CD4-positive, alpha-beta T cell (primary cell): ENCODE data around the gene CKMT2. TPM values are rescaled to one million over a fixed set of nuclear protein-coding genes. Genes with fewer than 3 reads are reported as not detected.

Experiments used
- ATAC-seq: fragments of 200-7000 bp; cut with Tn5 transposase; one replicate; pipeline ENCODE4 v1.10.0; 2022; ENCODE audit warnings: mild to moderate bottlenecking; ENCODE audit not compliant: poor library complexity
- CTCF ChIA-PET: fragments of 350-600 bp; sonication (Branson Sonifier 250); formaldehyde crosslinking; loops from one replicate; lab custom pipeline; 2021; ENCODE audit warnings: antibody characterized with exemption, inconsistent platforms; lab: Charles Lee
- POLR2A ChIA-PET: fragments of 350-600 bp; sonication (Branson Sonifier 250); formaldehyde crosslinking; loops from one replicate; lab custom pipeline; 2021; ENCODE audit warnings: antibody characterized with exemption, inconsistent platforms; lab: Charles Lee
- DNase-seq, 14 experiments: peaks; one replicate each; pipeline ENCODE4 v3.0.0-alpha.2; 2013 to 2020; ENCODE audit warnings: mixed read lengths in 2 of 14
- H3K27ac ChIP-seq, 2 donors: one replicate each; pipeline versions ENCODE4 v1.5.1 to v1.7.0; 2013; ENCODE audit warnings: low read length in 2 of 2, low read depth in 1 of 2, mild to moderate bottlenecking in 1 of 2
- H3K27me3 ChIP-seq, 2 experiments: 1 replicate in 1 of 2; 2 replicates in 1 of 2; pipeline versions ENCODE4 v1.6.1 to v1.7.0; 2013; ENCODE audit warnings: low read length in 2 of 2, control low read depth in 1 of 2, mild to moderate bottlenecking in 1 of 2, moderate library complexity in 1 of 2; ENCODE audit not compliant: insufficient read depth in 2 of 2, control insufficient read depth in 1 of 2
- H3K36me3 ChIP-seq: one replicate; pipeline ENCODE4 v1.6.1; 2013; ENCODE audit warnings: low read length, control low read depth; ENCODE audit not compliant: insufficient read depth
- H3K4me1 ChIP-seq: one replicate; pipeline ENCODE4 v1.6.1; 2013; ENCODE audit warnings: low read length, control low read depth; ENCODE audit not compliant: insufficient read depth
- H3K4me3 ChIP-seq: one replicate; pipeline ENCODE4 v1.5.1; 2013; ENCODE audit warnings: mild to moderate bottlenecking, low read length, moderate library complexity
- H3K9me3 ChIP-seq, 2 experiments: 1 replicate in 1 of 2; 2 replicates in 1 of 2; pipeline versions ENCODE4 v1.6.1 to v1.7.0; 2013; ENCODE audit warnings: low read length in 2 of 2, mild to moderate bottlenecking in 2 of 2, control low read depth in 1 of 2, moderate library complexity in 1 of 2; ENCODE audit not compliant: control insufficient read depth in 1 of 2, insufficient read depth in 1 of 2
- H3K27ac Mint-ChIP-seq: one replicate; pipeline ENCODE4 v1.8.0; 2020; ENCODE audit warnings: mixed read lengths
- H3K27me3 Mint-ChIP-seq: one replicate; pipeline ENCODE4 v1.8.0; 2021; ENCODE audit warnings: mixed read lengths
- H3K36me3 Mint-ChIP-seq: one replicate; pipeline ENCODE4 v1.8.0; 2021; ENCODE audit warnings: low read depth, mixed read lengths
- H3K4me1 Mint-ChIP-seq: one replicate; pipeline ENCODE4 v1.8.0; 2021; ENCODE audit warnings: low read depth, mixed read lengths
- H3K4me3 Mint-ChIP-seq: one replicate; pipeline ENCODE4 v1.8.0; 2020; ENCODE audit warnings: mild to moderate bottlenecking, mixed read lengths
- H3K9me3 Mint-ChIP-seq: one replicate; pipeline ENCODE4 v1.8.0; 2020; ENCODE audit warnings: mixed read lengths
- CTCF ChIP-seq: fragments of 200-600 bp; IDR thresholded peaks from one replicate; pipeline ENCODE4 v1.8.0; 2022; ENCODE audit warnings: antibody characterized with exemption, mild to moderate bottlenecking
- intact Hi-C, 2 experiments: fragments of 100-400 bp; cut with DNase I in 1 of 2; cut with micrococcal nuclease in 1 of 2; formaldehyde crosslinking; loops; one replicate each; pipeline versions ENCODE4 v1.15.1 to v1.9.0; 2023 to 2025; cut with DNase I, micrococcal nuclease
- total RNA-seq, 174 experiments: library from RNA in 2 of 174; stranded (reverse) in 2 of 174; gene quantifications; one replicate each; pipeline ENCODE4 v1.2.3 and lab custom pipeline; 2021 to 2026

Gene CKMT2
- total RNA-seq, 2 experiments from 2014 or later, result 0.17 to 0.27 TPM

GRCh38 chr5:81216152-81216551 is 17.0 kb upstream of the CKMT2 start:
- no peak overlapping the region for H3K27ac ChIP-seq
- intact Hi-C loops, result no loop called here
- H3K9me3 ChIP-seq, result no peaks in the 10 kb centered on the region
- no peaks in the 10 kb centered on the region for H3K4me1 ChIP-seq
- Mint-ChIP-seq H3K27me3 (no peaks in the 10 kb centered on the region), H3K9me3 (no peaks in the 10 kb centered on the region), H3K27ac (no peak overlapping the region), H3K4me3 (no peak overlapping the region), H3K36me3 (peaks cover 90% of the 10 kb centered on the region), H3K4me1 (no peaks in the 10 kb centered on the region)
- ChIA-PET POLR2A (no interaction called here), CTCF (no interaction called here)
- no peak overlapping the region for H3K4me3 ChIP-seq
- peaks cover 33% of the 10 kb centered on the region for H3K36me3 ChIP-seq
- no peaks in the 10 kb centered on the region for H3K27me3 ChIP-seq
- no peak for TF ChIP-seq CTCF
- ATAC-seq (no peak), DNase-seq (no peak)

- Histone ChIP-seq H3K27ac (no peak overlapping the region), H3K4me1 (no peaks in the 10 kb centered on the region), H3K27me3 (no peaks in the 10 kb centered on the region), H3K4me3 (no peak overlapping the region), H3K9me3 (no peaks in the 10 kb centered on the region), H3K36me3 (peaks cover 26% of the 10 kb centered on the region)
- ChIA-PET CTCF (no interaction called here), POLR2A (no interaction called here)
- H3K27me3 Mint-ChIP-seq, result no peaks in the 10 kb centered on the region
- no peak for TF ChIP-seq CTCF
- no peak overlapping the region for H3K4me3 Mint-ChIP-seq
- no peaks in the 10 kb centered on the region for H3K9me3 Mint-ChIP-seq
- intact Hi-C loops, result no loop called here
- H3K4me1 Mint-ChIP-seq, result no peaks in the 10 kb centered on the region
- H3K27ac Mint-ChIP-seq, result no peak overlapping the region
- no peak for ATAC-seq
- H3K36me3 Mint-ChIP-seq, result peaks cover 75% of the 10 kb centered on the region
- DNase-seq, result no peak
Observed at GRCh38 chr5:81219389-81219788, 13.7 kb upstream of the CKMT2 start.

- Mint-ChIP-seq H3K4me1 (no peaks in the 10 kb centered on the region), H3K4me3 (no peak overlapping the region), H3K27ac (no peak overlapping the region), H3K36me3 (peaks cover 78% of the 10 kb centered on the region), H3K9me3 (no peaks in the 10 kb centered on the region), H3K27me3 (no peaks in the 10 kb centered on the region)
- H3K4me3 ChIP-seq, result no peak overlapping the region
- H3K9me3 ChIP-seq, result no peaks in the 10 kb centered on the region
- H3K27ac ChIP-seq, result no peak overlapping the region
- CTCF ChIA-PET, result no interaction called here
- ATAC-seq (no peak), DNase-seq (no peak)
- intact Hi-C loops, result no loop called here
- POLR2A ChIA-PET, result no interaction called here
- TF ChIP-seq CTCF, result no peak
- no peaks in the 10 kb centered on the region for H3K27me3 ChIP-seq
- H3K36me3 ChIP-seq, result peaks cover 20% of the 10 kb centered on the region
- no peaks in the 10 kb centered on the region for H3K4me1 ChIP-seq
Observed at GRCh38 chr5:81222285-81222684, 10.8 kb upstream of the CKMT2 start.
